ENCODE results near the gene ACAP3.

GRCh38 chr1:1279028-1279427 is 28.7 kb downstream of the ACAP3 start:
- TF ChIP-seq CTCF (conservative IDR thresholded peaks at IDR 0.05; ENCODE audit: low read length) (no peak), EZH2phosphoT487 (IDR thresholded peaks at IDR 0.05; ENCODE audit: borderline replicate concordance) (no peak)

Measured in Loucy (cell line).